Measurements from ENCODE around the gene PRELP. TPM values are rescaled to one million over a fixed set of nuclear protein-coding genes. Genes with fewer than 3 reads are reported as not detected.
A peak's percentile ranks its signal among the peaks of the same experiment; 100 is the strongest.

Gene PRELP
- total and polyA plus RNA-seq, 2 of the 8 experiments (the other 6 are each of a cell fraction or from before 2014, with no cell fraction given): 0.13 to 0.23 TPM

GRCh38 chr1:203442821-203443220 lies 32.8 kb upstream of the PRELP start:
- H2BK120ac ChIP-seq (replicated peaks; ENCODE audit: low read depth, low read length): no peak overlapping the region
- H3K4me3 ChIP-seq (ENCODE audit: extremely low read depth in 1 of 4, insufficient read depth in 2 of 4, low read depth in 3 of 4, low read length in 4 of 4): no peak overlapping the region
- H3K79me2 ChIP-seq (ENCODE audit: control insufficient read depth in 1 of 2, insufficient read depth in 2 of 2, low read length in 2 of 2): no peaks in the 10 kb centered on the region
- no peak overlapping the region for H2BK12ac ChIP-seq (ENCODE audit: low read depth, low read length)
- no peaks in the 10 kb centered on the region for H3K79me1 ChIP-seq (ENCODE audit: low read depth, low read length)
- H2AK5ac ChIP-seq (ENCODE audit: low read depth, low read length): no peak overlapping the region; the same call in 1 of the 2 replicates
- H3K36me3 ChIP-seq (ENCODE audit: control insufficient read depth in 2 of 4, insufficient read depth in 4 of 4, low read length in 3 of 4): no peaks in the 10 kb centered on the region
- no peak overlapping the region for H2BK20ac ChIP-seq (ENCODE audit: low read length)
- H3K9ac ChIP-seq (replicated peaks in 1 of 4; ENCODE audit: extremely low read depth in 1 of 4, low read depth in 3 of 4, low read length in 3 of 4): no peak overlapping the region
- CTCF ChIA-PET (ENCODE audit: partially characterized antibody): interaction anchor here (0.6 to 10.2 kb wide), 13 partner anchors 8 to 446 kb away, joined by 3 to 166 read pairs (median 3); partner anchors contain the start of gene OPTC
- DNase-seq (ENCODE audit: low read depth in 1 of 2, low spot score in 2 of 2) (no peak), FAIRE-seq (no peak)
- POLR2A ChIA-PET (ENCODE audit: partially characterized antibody): no interaction called here
- no peak overlapping the region for H4K91ac ChIP-seq (replicated peaks; ENCODE audit: insufficient read length, low read length)
- no peaks in the 10 kb centered on the region; a peak in 1 of 7 replicates for H3K27me3 ChIP-seq (replicated peaks in 1 of 4; ENCODE audit: control insufficient read depth in 3 of 4, extremely low read depth in 1 of 4, insufficient read depth in 3 of 4, low read length in 3 of 4)
- H4K5ac ChIP-seq (ENCODE audit: insufficient read length, low read depth, low read length): no peak overlapping the region
- no peak overlapping the region for H3K14ac ChIP-seq (ENCODE audit: insufficient read length)
- H4K20me1 ChIP-seq (replicated peaks in 1 of 2; ENCODE audit: control insufficient read depth in 1 of 2, insufficient read depth in 2 of 2, low read length in 2 of 2): no peaks in the 10 kb centered on the region
- H3K56ac ChIP-seq (replicated peaks; ENCODE audit: insufficient read length, low read depth, low read length): no peak overlapping the region
- H3K4ac ChIP-seq (replicated peaks; ENCODE audit: insufficient read length, low read depth, low read length): no peak overlapping the region
- H2AFZ ChIP-seq (ENCODE audit: low read length): no peak overlapping the region
- no peak overlapping the region for H4K8ac ChIP-seq (ENCODE audit: extremely low read depth, insufficient read depth, low read length)
- no peak overlapping the region for H3K23ac ChIP-seq (ENCODE audit: insufficient read length)
- peaks cover 7 to 11% of the 10 kb centered on the region in 2 experiments; a peak in 3 of 4 replicates for H3K9me3 ChIP-seq (ENCODE audit: insufficient read depth in 2 of 2, low read depth in 1 of 2, low read length in 1 of 2)
- H3K4me2 ChIP-seq (ENCODE audit: insufficient read depth in 1 of 2, low read depth in 2 of 2, low read length in 2 of 2): 0 out of 4 replicates have a peak overlapping the region, but pooled peaks of 1 of the 2 experiments have one; percentile 27
- no peak overlapping the region for H3K18ac ChIP-seq (ENCODE audit: extremely low read depth, low read length)
- 81% methylated on average over 7 of the region's 7 CpGs; no CpG with 5 or more reads in 1 of the 2 experiments for WGBS, 2 experiments (ENCODE audit: extremely low coverage in 1 of 2, insufficient coverage in 1 of 2, insufficient read length in 1 of 2, insufficient replicate concordance in 2 of 2, low coverage in 1 of 2, low lambda C conversion rate in 2 of 2, missing lambda C conversion rate in 1 of 2)
- H3K4me1 ChIP-seq (replicated peaks in 1 of 4; ENCODE audit: control insufficient read depth in 3 of 4, insufficient read depth in 4 of 4, low read length in 3 of 4): peaks cover 2 to 9% (median 5%) of the 10 kb centered on the region in 4 experiments
- no peak overlapping the region for H3K27ac ChIP-seq (ENCODE audit: low read depth, low read length)
- H2BK5ac ChIP-seq (ENCODE audit: low read depth, low read length): no peak overlapping the region
- H3K23me2 ChIP-seq (ENCODE audit: low read depth, low read length): no peaks in the 10 kb centered on the region
- H2BK15ac ChIP-seq (ENCODE audit: low read length): no peak overlapping the region
